Measurements from ENCODE around the gene PLEKHA6. TPM values are rescaled to one million over a fixed set of nuclear protein-coding genes. Genes with fewer than 3 reads are reported as not detected.
A peak's percentile ranks its signal among the peaks of the same experiment; 100 is the strongest.

Gene PLEKHA6
- total and polyA plus RNA-seq, 8 donors = 9.5 to 23.8 (median 15.0) TPM

DNA sequence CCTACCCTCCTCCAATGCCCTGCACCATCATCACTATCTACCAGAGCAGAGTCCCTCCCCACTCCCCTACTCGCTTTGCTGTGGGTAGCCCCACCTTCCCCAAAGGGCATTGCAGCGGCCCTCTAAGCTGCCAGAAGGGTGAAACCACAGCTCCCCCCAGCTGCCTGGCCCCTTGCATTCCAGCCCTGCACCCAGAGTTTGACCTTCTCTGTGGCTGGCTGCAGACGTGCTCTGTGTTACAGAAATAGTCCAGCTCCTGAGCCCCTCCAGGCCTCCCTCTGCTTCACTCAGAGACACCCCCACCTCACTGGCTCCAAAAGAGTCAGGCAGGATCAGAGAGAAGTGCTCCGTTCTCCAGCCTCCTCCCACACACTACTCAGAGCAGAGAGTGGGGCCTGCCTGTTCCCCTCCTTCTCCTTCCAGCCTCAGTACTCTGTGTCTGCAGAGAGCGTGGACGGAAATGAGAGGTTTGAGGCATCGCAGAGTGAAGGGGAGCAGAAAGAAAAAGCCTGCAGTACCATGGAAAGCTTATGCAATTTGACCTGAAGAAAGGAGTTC, 63.2 kb downstream of the PLEKHA6 start:
- TF ChIP-seq, protein P1, sequence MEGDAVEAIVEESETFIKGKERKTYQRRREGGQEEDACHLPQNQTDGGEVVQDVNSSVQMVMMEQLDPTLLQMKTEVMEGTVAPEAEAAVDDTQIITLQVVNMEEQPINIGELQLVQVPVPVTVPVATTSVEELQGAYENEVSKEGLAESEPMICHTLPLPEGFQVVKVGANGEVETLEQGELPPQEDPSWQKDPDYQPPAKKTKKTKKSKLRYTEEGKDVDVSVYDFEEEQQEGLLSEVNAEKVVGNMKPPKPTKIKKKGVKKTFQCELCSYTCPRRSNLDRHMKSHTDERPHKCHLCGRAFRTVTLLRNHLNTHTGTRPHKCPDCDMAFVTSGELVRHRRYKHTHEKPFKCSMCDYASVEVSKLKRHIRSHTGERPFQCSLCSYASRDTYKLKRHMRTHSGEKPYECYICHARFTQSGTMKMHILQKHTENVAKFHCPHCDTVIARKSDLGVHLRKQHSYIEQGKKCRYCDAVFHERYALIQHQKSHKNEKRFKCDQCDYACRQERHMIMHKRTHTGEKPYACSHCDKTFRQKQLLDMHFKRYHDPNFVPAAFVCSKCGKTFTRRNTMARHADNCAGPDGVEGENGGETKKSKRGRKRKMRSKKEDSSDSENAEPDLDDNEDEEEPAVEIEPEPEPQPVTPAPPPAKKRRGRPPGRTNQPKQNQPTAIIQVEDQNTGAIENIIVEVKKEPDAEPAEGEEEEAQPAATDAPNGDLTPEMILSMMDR (IDR thresholded peaks at IDR 0.05) = no peak
- no peak overlapping the region for H3K27ac ChIP-seq
- FAIRE-seq (no peak), DNase-seq (no peak), ATAC-seq (peak in 3 of 4 donors; percentile 24 to 66 (median 36))
- intact Hi-C loops (cut with DNase I) = no loop called here
- H3K36me3 ChIP-seq = no peaks in the 10 kb centered on the region
- H3K9me3 ChIP-seq = no peaks in the 10 kb centered on the region
- peaks cover 0 to 3% (median 0%) of the 10 kb centered on the region in 3 donors for H3K4me1 ChIP-seq
- 79 to 81% methylated on average over 7 of the region's 7 CpGs for WGBS, 2 donors
- H3K27me3 ChIP-seq = no peaks in the 10 kb centered on the region
- no peak overlapping the region for H3K4me3 ChIP-seq

DNA sequence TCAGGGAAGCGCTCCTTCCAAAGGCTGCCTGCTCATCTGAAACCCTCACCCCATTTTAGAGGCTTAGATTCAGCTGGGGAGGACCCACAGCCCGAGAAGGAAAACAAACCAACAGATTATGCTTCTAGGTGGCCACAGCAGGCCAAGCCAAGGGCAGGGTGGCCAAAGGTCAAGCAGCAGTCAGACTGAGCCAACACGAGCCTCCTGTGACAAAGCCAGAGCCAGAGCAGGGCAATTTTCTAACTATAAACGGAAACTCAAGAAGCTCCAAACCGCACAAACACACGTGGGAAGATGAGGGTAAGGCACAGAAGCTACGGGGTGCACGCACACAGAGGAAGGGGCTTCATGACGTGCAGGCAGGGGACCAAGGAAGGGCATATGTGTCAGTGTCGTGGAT, 64.1 kb downstream of the PLEKHA6 start:
- intact Hi-C loops (cut with DNase I) = no loop called here
- Histone ChIP-seq H3K4me1 (peaks cover 0 to 3% (median 0%) of the 10 kb centered on the region in 3 donors), H3K27me3 (no peaks in the 10 kb centered on the region), H3K4me3 (no peak overlapping the region), H3K36me3 (no peaks in the 10 kb centered on the region), H3K9me3 (no peaks in the 10 kb centered on the region), H3K27ac (no peak overlapping the region)
- DNase-seq (no peak), ATAC-seq (peak in 3 of 4 donors; percentile 39 to 63 (median 42)), FAIRE-seq (no peak)
- TF ChIP-seq, protein P1 (IDR thresholded peaks at IDR 0.05) = no peak
- WGBS, 2 donors = 44 to 60% methylated on average over 10 of the region's 10 CpGs

DNA sequence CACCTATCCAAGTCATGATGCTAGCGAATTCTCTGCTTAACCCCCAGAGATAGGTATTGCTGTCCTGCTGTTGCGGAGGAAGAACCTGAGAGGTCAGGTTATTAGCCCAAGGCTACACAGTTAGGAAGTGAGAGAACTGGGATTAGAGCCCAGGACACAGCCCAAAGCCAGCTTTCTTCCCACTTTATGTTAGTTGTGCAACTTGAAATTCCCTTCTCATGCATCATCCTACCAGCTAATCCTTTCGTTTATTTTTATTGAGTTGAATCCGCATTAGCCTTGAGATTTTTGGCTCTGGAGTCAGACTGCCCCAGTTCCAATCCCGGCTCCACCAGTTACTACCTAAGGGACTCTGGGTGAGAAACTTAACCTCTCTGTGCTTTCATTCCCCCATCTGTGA, 65.4 kb downstream of the PLEKHA6 start:
- DNase-seq (no peak), ATAC-seq (peak; percentile 49 to 69 (median 62)), FAIRE-seq (no peak)
- no peaks in the 10 kb centered on the region for H3K36me3 ChIP-seq
- 47 to 55% methylated on average over 5 of the region's 5 CpGs for WGBS, 2 donors
- no peak overlapping the region for H3K27ac ChIP-seq
- TF ChIP-seq, protein P1 (IDR thresholded peaks at IDR 0.05) = no peak
- no peaks in the 10 kb centered on the region for H3K9me3 ChIP-seq
- intact Hi-C loops (cut with DNase I) = no loop called here
- no peaks in the 10 kb centered on the region for H3K27me3 ChIP-seq
- H3K4me3 ChIP-seq = no peak overlapping the region
- H3K4me1 ChIP-seq = peaks cover 4 to 9% (median 5%) of the 10 kb centered on the region in 3 donors

DNA sequence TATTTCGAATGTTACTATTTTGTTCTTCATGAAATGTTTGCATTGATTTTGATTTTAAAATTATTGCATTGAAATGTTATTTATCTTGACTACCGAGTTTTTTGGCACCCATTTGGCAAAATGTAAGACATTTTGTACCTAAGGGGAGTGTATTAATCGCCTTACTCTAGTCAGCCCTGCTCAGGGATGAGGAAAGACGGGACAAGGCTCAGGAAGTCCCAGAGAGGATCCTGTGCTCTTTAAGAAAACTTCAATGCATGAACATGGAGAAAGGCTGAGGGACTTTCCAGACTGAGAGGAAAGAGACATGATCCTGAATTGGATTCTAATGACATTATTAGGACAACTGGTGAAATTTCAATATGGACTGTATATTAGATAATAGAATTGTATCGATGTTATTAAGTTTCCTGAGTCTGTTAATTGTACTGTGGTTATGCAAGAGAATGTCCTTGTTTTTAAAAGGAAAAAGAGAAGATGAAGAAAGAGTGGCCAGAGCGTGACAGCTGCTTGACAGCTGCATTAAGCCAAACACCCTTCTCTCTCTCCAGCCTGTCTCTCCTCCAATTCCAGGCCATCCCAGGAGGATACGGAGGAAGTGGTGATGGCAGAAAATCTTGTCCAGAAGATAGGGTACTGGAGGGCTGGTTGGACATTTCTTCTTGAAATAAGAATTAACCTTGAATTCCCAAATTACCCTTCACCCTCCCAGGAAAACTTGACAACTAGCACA, 66.0 kb downstream of the PLEKHA6 start:
- intact Hi-C loops (cut with DNase I) = no loop called here
- no peak for DNase-seq
- 75 to 78% methylated on average over 7 of the region's 7 CpGs for WGBS, 2 donors
- no peak for FAIRE-seq
- Histone ChIP-seq H3K4me1 (peaks cover 10 to 15% (median 11%) of the 10 kb centered on the region in 3 donors), H3K27me3 (no peaks in the 10 kb centered on the region), H3K27ac (no peak overlapping the region), H3K9me3 (no peaks in the 10 kb centered on the region), H3K4me3 (no peak overlapping the region), H3K36me3 (no peaks in the 10 kb centered on the region)
- peak in 1 of 4 donors; percentile 19 for ATAC-seq
- TF ChIP-seq, protein P1 (IDR thresholded peaks at IDR 0.05) = no peak

DNA sequence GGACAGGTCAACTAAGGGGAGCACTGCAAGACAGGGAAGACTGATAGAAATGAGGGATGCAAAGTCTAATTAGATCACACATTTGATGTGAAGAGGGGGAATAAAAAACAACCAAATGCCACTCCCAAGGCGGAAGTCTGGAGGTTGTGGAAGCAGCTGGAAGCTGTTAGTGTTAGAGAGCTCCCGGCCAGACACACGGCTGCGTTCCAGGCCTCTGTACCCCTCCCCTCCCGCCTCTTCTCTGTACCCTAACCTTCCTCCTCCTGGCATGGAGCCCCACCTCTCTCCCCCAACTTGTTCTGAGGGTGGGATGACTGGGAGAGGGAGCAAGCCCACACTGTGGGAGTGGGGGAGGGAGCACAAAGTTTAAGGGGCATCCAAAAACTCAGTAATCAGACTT, 67.0 kb downstream of the PLEKHA6 start:
- no peak for DNase-seq
- Histone ChIP-seq H3K9me3 (no peaks in the 10 kb centered on the region), H3K4me3 (no peak overlapping the region), H3K27me3 (no peaks in the 10 kb centered on the region), H3K27ac (no peak overlapping the region), H3K36me3 (no peaks in the 10 kb centered on the region), H3K4me1 (peaks cover 13 to 19% (median 16%) of the 10 kb centered on the region in 3 donors)
- FAIRE-seq = no peak
- TF ChIP-seq, protein P1 (IDR thresholded peaks at IDR 0.05) = no peak
- ATAC-seq = no peak
- WGBS, 2 donors = 66 to 77% methylated on average over 5 of the region's 5 CpGs
- intact Hi-C loops (cut with DNase I) = no loop called here
